Glutamatergic neuron (in vitro differentiated cells): Measurements from ENCODE around the gene RBM26. TPM values are rescaled to one million over a fixed set of nuclear protein-coding genes. Genes with fewer than 3 reads are reported as not detected.
"Not testable (repeated sequence)": the region's sequence is repeated elsewhere in the genome, so short reads cannot be mapped to it uniquely, and the experiment has no call there.

ENCODE experiments used
- DNase-seq: peaks from one replicate; pipeline ENCODE4 v3.0.0; 2022
- H3K27ac Mint-ChIP-seq: one replicate; pipeline ENCODE4 v1.8.0; 2020; ENCODE audit warnings: mild to moderate bottlenecking, mixed read lengths, inconsistent platforms; ENCODE audit not compliant: unreplicated experiment
- H3K27me3 Mint-ChIP-seq: one replicate; pipeline ENCODE4 v1.8.0; 2020; ENCODE audit warnings: mild to moderate bottlenecking, moderate library complexity, mixed read lengths, inconsistent platforms; ENCODE audit not compliant: unreplicated experiment
- H3K36me3 Mint-ChIP-seq: one replicate; pipeline ENCODE4 v1.8.0; 2020; ENCODE audit warnings: mild to moderate bottlenecking, mixed read lengths, inconsistent platforms; ENCODE audit not compliant: unreplicated experiment
- H3K4me1 Mint-ChIP-seq: one replicate; pipeline ENCODE4 v1.8.0; 2020; ENCODE audit warnings: mild to moderate bottlenecking, low read depth, mixed read lengths, inconsistent platforms; ENCODE audit not compliant: unreplicated experiment
- H3K4me3 Mint-ChIP-seq: one replicate; pipeline ENCODE4 v1.8.0; 2020; ENCODE audit warnings: mild to moderate bottlenecking, mixed read lengths, inconsistent platforms; ENCODE audit not compliant: unreplicated experiment
- H3K9me3 Mint-ChIP-seq: one replicate; pipeline ENCODE4 v1.8.0; 2020; ENCODE audit warnings: mild to moderate bottlenecking, moderate library complexity, mixed read lengths, inconsistent platforms; ENCODE audit not compliant: unreplicated experiment
- CTCF ChIP-seq: fragments of 200-600 bp; sonication (generic); IDR thresholded peaks from one replicate; pipeline ENCODE4 v1.5.0; 2021; ENCODE audit not compliant: partially characterized antibody, unreplicated experiment
- total RNA-seq: library from RNA; stranded (reverse); fragmentation: NEBNext Ultra II Directional; extraction: Animal tissue kit (Norgen Biotek cat#: 25700); gene quantifications from one replicate; pipeline ENCODE4 v1.2.1, GENCODE V29; 2021; ENCODE audit not compliant: unreplicated experiment

Gene RBM26
- total RNA-seq, 1 donor from 2014 or later = 51.4 TPM

GRCh38 chr13:79282508-79282907 is 123.5 kb downstream of the RBM26 start:
- H3K36me3 Mint-ChIP-seq = no peaks in the 10 kb centered on the region
- peaks cover 2% of the 10 kb centered on the region for H3K4me1 Mint-ChIP-seq
- no peak overlapping the region for H3K4me3 Mint-ChIP-seq
- TF ChIP-seq CTCF = no peak
- no peaks in the 10 kb centered on the region for H3K9me3 Mint-ChIP-seq
- no peak for DNase-seq
- no peak overlapping the region for H3K27ac Mint-ChIP-seq
- no peaks in the 10 kb centered on the region for H3K27me3 Mint-ChIP-seq

- Mint-ChIP-seq H3K27ac (no peak overlapping the region), H3K9me3 (no peaks in the 10 kb centered on the region), H3K27me3 (no peaks in the 10 kb centered on the region), H3K4me1 (no peaks in the 10 kb centered on the region), H3K36me3 (no peaks in the 10 kb centered on the region), H3K4me3 (no peak overlapping the region)
- TF ChIP-seq CTCF = no peak
- no peak for DNase-seq
Measured at GRCh38 chr13:79281339-79281747, 124.7 kb downstream of the RBM26 start.

GRCh38 chr13:79279735-79280134 is 126.3 kb downstream of the RBM26 start:
- H3K36me3 Mint-ChIP-seq, DNase-seq, H3K4me3 Mint-ChIP-seq, H3K9me3 Mint-ChIP-seq, H3K4me1 Mint-ChIP-seq, H3K27me3 Mint-ChIP-seq, H3K27ac Mint-ChIP-seq: not testable (repeated sequence)

GRCh38 chr13:79273045-79273444 is 133.0 kb downstream of the RBM26 start:
- TF ChIP-seq CTCF = no peak

GRCh38 chr13:79271616-79272015 is 134.4 kb downstream of the RBM26 start:
- Mint-ChIP-seq H3K4me3 (peak overlapping the region; percentile 34), H3K36me3 (peaks cover 8% of the 10 kb centered on the region), H3K27ac (peak overlapping the region; percentile 70), H3K4me1 (peaks cover 2% of the 10 kb centered on the region), H3K27me3 (peaks cover 10% of the 10 kb centered on the region), H3K9me3 (peaks cover 12% of the 10 kb centered on the region)
- DNase-seq = no peak
- TF ChIP-seq CTCF = no peak

More at GRCh38 chr13:79273045-79273444, 133.0 kb downstream of the RBM26 start:
- no peak for DNase-seq
- H3K9me3 Mint-ChIP-seq = peaks cover 11% of the 10 kb centered on the region
- peaks cover 2% of the 10 kb centered on the region for H3K4me1 Mint-ChIP-seq
- H3K27ac Mint-ChIP-seq = no peak overlapping the region
- H3K36me3 Mint-ChIP-seq = peaks cover 8% of the 10 kb centered on the region
- H3K27me3 Mint-ChIP-seq = peaks cover 10% of the 10 kb centered on the region
- no peak overlapping the region for H3K4me3 Mint-ChIP-seq

GRCh38 chr13:79270859-79271258 is 135.2 kb downstream of the RBM26 start:
- no peak for DNase-seq
- H3K27me3 Mint-ChIP-seq = peaks cover 10% of the 10 kb centered on the region
- H3K36me3 Mint-ChIP-seq = peaks cover 8% of the 10 kb centered on the region
- no peak for TF ChIP-seq CTCF
- no peak overlapping the region for H3K27ac Mint-ChIP-seq
- H3K4me1 Mint-ChIP-seq = peaks cover 2% of the 10 kb centered on the region
- H3K9me3 Mint-ChIP-seq = peaks cover 12% of the 10 kb centered on the region
- H3K4me3 Mint-ChIP-seq = no peak overlapping the region
